HT-29 (cell line): ENCODE data around the gene FMR1NB. TPM values are rescaled to one million over a fixed set of nuclear protein-coding genes. Genes with fewer than 3 reads are reported as not detected.

Experiments used
- DNase-seq: peaks from one replicate; pipeline ENCODE4 v3.0.0-alpha.2; 2015; ENCODE audit warnings: low spot score
- small RNA-seq: library from RNA; depleted of rRNA; stranded (forward); fragments of <200 nt; gene quantifications from one replicate; pipeline ENCODE3, GENCODE V24; 2014
- total RNA-seq: library from RNA; depleted of rRNA; stranded (reverse); fragments of >200 nt; shearing (Covaris generic); gene quantifications from 2 replicates; pipeline ENCODE4 v1.2.3, GENCODE V29; 2014; rRNA removed

The FMR1NB gene
- total RNA-seq, 1 experiment from 2014 or later, result not detected

DNA sequence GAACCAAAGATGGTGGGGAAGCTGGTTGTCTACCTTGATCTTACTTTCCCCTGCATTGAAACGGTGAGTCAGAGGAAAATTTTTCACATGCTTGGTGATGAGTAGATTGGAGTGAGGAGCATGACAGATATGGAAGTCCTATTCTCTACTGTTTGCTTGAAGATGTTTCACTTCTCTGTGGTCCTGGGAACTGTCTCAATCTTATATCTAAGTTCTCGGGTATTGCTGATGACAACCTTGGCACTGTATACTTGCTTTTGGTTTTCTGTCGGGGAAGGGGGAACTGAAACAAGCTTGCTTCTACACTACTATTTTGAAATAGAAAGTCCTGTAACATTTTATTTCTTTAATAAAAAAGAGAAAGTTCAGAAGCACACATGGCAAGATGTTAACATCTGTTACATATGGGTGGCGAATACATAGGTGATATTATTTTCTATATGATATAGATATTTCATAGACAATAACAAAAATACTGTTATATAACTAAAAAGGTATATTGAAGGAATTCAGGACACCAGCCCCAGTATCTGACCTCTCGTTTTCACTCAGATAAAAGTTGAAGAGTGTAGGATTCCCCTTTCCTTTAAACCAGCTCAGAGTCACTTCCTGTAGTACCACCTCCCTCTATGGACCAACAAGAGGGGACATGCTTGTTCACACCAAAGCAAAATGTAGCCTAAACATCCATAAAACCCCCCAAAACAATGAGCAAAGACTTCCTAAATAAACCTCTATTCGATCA is 88.8 kb downstream of the FMR1NB start:
- DNase-seq, result no peak

DNA sequence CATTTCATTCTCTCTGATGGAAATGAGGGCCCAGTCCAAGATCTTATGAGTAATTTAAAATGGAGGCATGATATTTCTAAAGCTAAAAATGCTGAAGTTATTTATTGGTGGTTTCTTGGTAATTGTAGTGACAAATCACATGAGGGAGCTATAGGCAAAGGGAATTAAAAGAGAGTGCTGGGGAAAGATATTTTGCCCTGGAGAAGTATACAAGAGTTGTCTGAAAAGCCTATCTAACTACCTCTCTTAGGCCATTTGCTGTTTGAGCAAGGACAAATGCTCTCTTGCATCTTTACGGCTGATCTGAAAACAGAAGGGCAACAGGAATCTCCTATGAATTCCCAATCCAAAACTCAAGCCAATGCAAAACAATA is 89.4 kb downstream of the FMR1NB start:
- DNase-seq, result no peak

Small RNAs within 50 kb of the gene (small RNA-seq; reads per million reads assigned to genes)
- not detected for gene RNA5SP524

Other genes with a start within 250 kb of the FMR1NB start
- gene FMR1, start 69.4 kb upstream of the FMR1NB start, total RNA-seq, result 24.8 and 29.6 TPM in 2 replicates